ENCODE results near the gene DPH1.
A peak's percentile ranks its signal among the peaks of the same experiment; 100 is the strongest.

Gene DPH1

GRCh38 chr17:2071455-2072281 is 41.7 kb downstream of the DPH1 start:
- no peak for DNase-seq
- TF ChIP-seq POLR2A (IDR thresholded peaks at IDR 0.05; ENCODE audit: low read length), result no peak

- no peak for TF ChIP-seq POLR2A (IDR thresholded peaks at IDR 0.05; ENCODE audit: low read length)
- no peak for DNase-seq
Measured at GRCh38 chr17:2074919-2075318, 45.0 kb downstream of the DPH1 start.

- DNase-seq, result no peak
Measured at GRCh38 chr17:2075336-2076086, 45.6 kb downstream of the DPH1 start.

GRCh38 chr17:2076087-2076984 is 46.4 kb downstream of the DPH1 start:
- TF ChIP-seq POLR2A (IDR thresholded peaks at IDR 0.05; ENCODE audit: low read length) (no peak), GATA1 (IDR thresholded peaks at IDR 0.05; ENCODE audit: low read depth, low read length) (no peak)
- DNase-seq, result no peak

More at GRCh38 chr17:2075336-2076086, 45.6 kb downstream of the DPH1 start:
- TF ChIP-seq POLR2A (IDR thresholded peaks at IDR 0.05; ENCODE audit: low read length), result no peak
- TF ChIP-seq GATA1 (IDR thresholded peaks at IDR 0.05; ENCODE audit: low read depth, low read length), result no peak

GRCh38 chr17:2077040-2077439 is 47.1 kb downstream of the DPH1 start:
- no peak for DNase-seq
- TF ChIP-seq GATA1 (IDR thresholded peaks at IDR 0.05; ENCODE audit: low read depth, low read length), result no peak
- TF ChIP-seq POLR2A (IDR thresholded peaks at IDR 0.05; ENCODE audit: low read length), result no peak

- DNase-seq, result no peak
- no peak for TF ChIP-seq POLR2A (IDR thresholded peaks at IDR 0.05; ENCODE audit: low read length)
- TF ChIP-seq GATA1 (IDR thresholded peaks at IDR 0.05; ENCODE audit: low read depth, low read length), result no peak
Measured at GRCh38 chr17:2081564-2081963, 51.6 kb downstream of the DPH1 start.

GRCh38 chr17:2082003-2082781 is 52.2 kb downstream of the DPH1 start:
- TF ChIP-seq GATA1 (IDR thresholded peaks at IDR 0.05; ENCODE audit: low read depth, low read length), result no peak
- TF ChIP-seq POLR2A (IDR thresholded peaks at IDR 0.05; ENCODE audit: low read length), result no peak
- no peak for DNase-seq

- no peak for DNase-seq
- no peak for TF ChIP-seq GATA1 (IDR thresholded peaks at IDR 0.05; ENCODE audit: low read depth, low read length)
- no peak for TF ChIP-seq POLR2A (IDR thresholded peaks at IDR 0.05; ENCODE audit: low read length)
Measured at GRCh38 chr17:2083613-2084035, 53.7 kb downstream of the DPH1 start.

- DNase-seq, result peak in 1 of 2 experiments; percentile 21
- TF ChIP-seq GATA1 (IDR thresholded peaks at IDR 0.05; ENCODE audit: low read depth, low read length) (no peak), POLR2A (IDR thresholded peaks at IDR 0.05; ENCODE audit: low read length) (no peak)
Measured at GRCh38 chr17:2084036-2084765, 54.2 kb downstream of the DPH1 start.

GRCh38 chr17:2084766-2085647 is 55.1 kb downstream of the DPH1 start:
- TF ChIP-seq POLR2A (IDR thresholded peaks at IDR 0.05; ENCODE audit: low read length) (no peak), GATA1 (IDR thresholded peaks at IDR 0.05; ENCODE audit: low read depth, low read length) (no peak)
- DNase-seq, result no peak

GRCh38 chr17:2085648-2085949 is 55.6 kb downstream of the DPH1 start:
- no peak for TF ChIP-seq POLR2A (IDR thresholded peaks at IDR 0.05; ENCODE audit: low read length)
- TF ChIP-seq GATA1 (IDR thresholded peaks at IDR 0.05; ENCODE audit: low read depth, low read length), result no peak
- DNase-seq, result no peak

GRCh38 chr17:2086306-2086705 is 56.4 kb downstream of the DPH1 start:
- TF ChIP-seq GATA1 (IDR thresholded peaks at IDR 0.05; ENCODE audit: low read depth, low read length) (no peak), POLR2A (IDR thresholded peaks at IDR 0.05; ENCODE audit: low read length) (no peak)
- DNase-seq, result no peak

Measured in erythroblast (primary cell).